Measurements from ENCODE around the gene EXPH5. TPM values are rescaled to one million over a fixed set of nuclear protein-coding genes. Genes with fewer than 3 reads are reported as not detected.

Gene EXPH5
- total RNA-seq, 2 donors from 2014 or later: 6.6 to 17.3 TPM

DNA sequence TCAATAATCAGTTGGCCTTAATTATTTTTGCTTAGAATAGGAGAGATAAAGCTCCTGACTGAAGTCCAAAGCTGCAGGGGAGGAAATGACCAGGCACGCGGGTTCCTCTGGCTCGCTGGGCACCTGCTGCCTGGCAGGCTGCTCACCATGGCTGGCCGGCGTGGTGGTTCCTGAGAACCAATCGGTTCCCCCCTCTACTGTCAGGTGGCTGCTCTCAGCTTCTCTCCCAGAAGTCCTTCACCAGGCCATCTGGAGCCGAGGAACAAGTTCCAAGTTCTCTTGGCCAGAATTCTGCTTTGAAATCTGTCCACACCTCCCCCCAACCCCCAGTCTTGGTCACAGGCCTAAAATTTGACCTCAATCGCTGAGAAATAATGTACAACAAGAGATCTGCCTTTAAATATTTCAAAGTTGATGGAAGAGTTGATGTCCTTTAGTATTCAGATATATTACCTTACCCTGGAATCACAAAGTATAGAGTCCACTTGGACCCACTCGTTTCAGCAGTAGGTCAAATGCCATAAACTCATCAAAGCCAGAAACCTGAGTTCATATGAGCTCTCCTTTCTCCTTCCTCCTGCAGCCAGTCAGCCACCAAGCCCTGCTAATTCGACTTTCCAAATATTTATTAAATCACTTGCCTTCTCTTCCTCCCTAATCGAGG lies 25.2 kb downstream of the EXPH5 start:
- Histone ChIP-seq H3K9me3 (no peaks in the 10 kb centered on the region), H3K36me3 (no peaks in the 10 kb centered on the region), H3K4me1 (replicated peaks) (no peaks in the 10 kb centered on the region), H3K27ac (no peak overlapping the region), H3K4me3 (no peak overlapping the region), H3K27me3 (replicated peaks; ENCODE audit: insufficient read depth) (no peaks in the 10 kb centered on the region)
- TF ChIP-seq POLR2A (IDR thresholded peaks at IDR 0.05): no peak
- TF ChIP-seq, protein P1, sequence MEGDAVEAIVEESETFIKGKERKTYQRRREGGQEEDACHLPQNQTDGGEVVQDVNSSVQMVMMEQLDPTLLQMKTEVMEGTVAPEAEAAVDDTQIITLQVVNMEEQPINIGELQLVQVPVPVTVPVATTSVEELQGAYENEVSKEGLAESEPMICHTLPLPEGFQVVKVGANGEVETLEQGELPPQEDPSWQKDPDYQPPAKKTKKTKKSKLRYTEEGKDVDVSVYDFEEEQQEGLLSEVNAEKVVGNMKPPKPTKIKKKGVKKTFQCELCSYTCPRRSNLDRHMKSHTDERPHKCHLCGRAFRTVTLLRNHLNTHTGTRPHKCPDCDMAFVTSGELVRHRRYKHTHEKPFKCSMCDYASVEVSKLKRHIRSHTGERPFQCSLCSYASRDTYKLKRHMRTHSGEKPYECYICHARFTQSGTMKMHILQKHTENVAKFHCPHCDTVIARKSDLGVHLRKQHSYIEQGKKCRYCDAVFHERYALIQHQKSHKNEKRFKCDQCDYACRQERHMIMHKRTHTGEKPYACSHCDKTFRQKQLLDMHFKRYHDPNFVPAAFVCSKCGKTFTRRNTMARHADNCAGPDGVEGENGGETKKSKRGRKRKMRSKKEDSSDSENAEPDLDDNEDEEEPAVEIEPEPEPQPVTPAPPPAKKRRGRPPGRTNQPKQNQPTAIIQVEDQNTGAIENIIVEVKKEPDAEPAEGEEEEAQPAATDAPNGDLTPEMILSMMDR (IDR thresholded peaks at IDR 0.05): no peak
- no peak for TF ChIP-seq POLR2AphosphoS5 (IDR thresholded peaks at IDR 0.05)
- DNase-seq (ENCODE audit: low spot score): no peak
- intact Hi-C loops (cut with DNase I): no loop called here
- WGBS: 80% methylated on average over 10 of the region's 11 CpGs

DNA sequence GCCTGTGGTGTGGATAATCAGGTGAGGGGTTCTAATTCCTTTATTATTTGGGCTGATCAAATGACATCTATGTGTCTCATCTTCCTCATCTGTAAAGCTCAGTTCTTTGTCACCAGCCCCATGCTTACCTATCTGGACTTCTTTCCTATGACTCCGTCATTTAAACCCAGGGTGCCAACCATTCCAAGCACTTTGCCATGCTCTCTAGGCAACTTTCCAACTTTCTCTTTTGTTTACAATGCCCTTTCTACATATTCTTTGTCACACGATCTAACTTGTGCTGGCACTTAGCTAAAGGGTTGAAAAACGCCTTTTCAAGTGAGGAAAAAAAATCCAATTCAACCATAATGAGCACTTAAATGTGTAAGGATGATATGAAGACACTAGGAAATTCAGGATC lies 27.9 kb downstream of the EXPH5 start:
- no peak overlapping the region for H3K27ac ChIP-seq

DNA sequence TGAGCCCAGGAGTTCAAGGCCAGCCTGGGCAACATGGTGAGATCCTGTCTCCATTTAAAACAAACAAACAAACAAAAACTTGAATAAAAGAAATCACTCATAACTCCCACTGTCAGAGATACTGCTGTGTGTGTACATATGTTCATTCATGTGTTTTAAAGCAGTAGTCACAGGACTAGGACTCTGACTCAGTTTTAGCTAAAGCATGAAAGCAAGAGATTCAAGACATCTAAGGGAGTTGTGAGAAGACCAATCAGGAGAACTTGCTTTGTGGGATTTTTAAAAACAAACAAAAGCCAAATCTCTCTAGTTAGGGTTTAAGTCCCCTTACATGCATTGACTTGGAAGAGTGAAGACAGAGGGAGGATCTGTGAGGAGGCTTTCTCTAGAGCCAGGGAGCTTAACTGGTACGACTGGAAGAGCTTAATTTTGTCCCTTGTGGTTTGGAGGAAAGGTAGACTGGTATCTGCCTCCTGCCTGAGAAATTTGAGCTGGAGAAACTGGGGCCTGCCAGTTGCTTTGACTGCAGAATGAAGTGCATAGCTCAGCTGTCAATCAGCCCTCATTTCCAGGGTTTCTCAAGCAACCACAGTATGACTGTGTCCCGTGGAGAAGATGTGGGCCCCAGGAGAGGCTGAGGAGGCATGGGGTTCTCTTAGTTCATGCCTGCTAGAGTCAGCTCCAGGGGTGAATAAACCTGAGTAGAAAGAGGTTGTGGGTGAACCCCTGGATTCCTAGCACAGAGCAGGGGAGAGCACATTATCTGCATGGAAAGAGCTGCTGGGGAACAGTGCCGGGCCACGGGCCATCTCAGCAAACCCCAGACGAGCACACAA lies 30.6 kb downstream of the EXPH5 start:
- Histone ChIP-seq H3K4me1 (replicated peaks) (no peaks in the 10 kb centered on the region), H3K9me3 (no peaks in the 10 kb centered on the region), H3K4me3 (no peak overlapping the region), H3K36me3 (no peaks in the 10 kb centered on the region), H3K27ac (no peak overlapping the region), H3K27me3 (replicated peaks; ENCODE audit: insufficient read depth) (no peaks in the 10 kb centered on the region)
- 67% methylated on average over 5 of the region's 5 CpGs for WGBS
- DNase-seq (ENCODE audit: low spot score): no peak
- TF ChIP-seq, protein P1 (IDR thresholded peaks at IDR 0.05): no peak
- TF ChIP-seq POLR2A (IDR thresholded peaks at IDR 0.05) (no peak), POLR2AphosphoS5 (IDR thresholded peaks at IDR 0.05) (no peak)
- intact Hi-C loops (cut with DNase I): no loop called here

More for the DNA sequence above, 27.9 kb downstream of the EXPH5 start:
- Histone ChIP-seq H3K27me3 (replicated peaks; ENCODE audit: insufficient read depth) (no peaks in the 10 kb centered on the region), H3K4me3 (no peak overlapping the region), H3K4me1 (replicated peaks) (no peaks in the 10 kb centered on the region), H3K36me3 (no peaks in the 10 kb centered on the region), H3K9me3 (no peaks in the 10 kb centered on the region)
- 43% methylated on average over 3 of the region's 3 CpGs for WGBS
- no peak for TF ChIP-seq POLR2A (IDR thresholded peaks at IDR 0.05)
- peak; percentile 21 for TF ChIP-seq POLR2AphosphoS5 (IDR thresholded peaks at IDR 0.05)
- peak; percentile 35 for DNase-seq (ENCODE audit: low spot score)
- intact Hi-C loops (cut with DNase I): no loop called here

DNA sequence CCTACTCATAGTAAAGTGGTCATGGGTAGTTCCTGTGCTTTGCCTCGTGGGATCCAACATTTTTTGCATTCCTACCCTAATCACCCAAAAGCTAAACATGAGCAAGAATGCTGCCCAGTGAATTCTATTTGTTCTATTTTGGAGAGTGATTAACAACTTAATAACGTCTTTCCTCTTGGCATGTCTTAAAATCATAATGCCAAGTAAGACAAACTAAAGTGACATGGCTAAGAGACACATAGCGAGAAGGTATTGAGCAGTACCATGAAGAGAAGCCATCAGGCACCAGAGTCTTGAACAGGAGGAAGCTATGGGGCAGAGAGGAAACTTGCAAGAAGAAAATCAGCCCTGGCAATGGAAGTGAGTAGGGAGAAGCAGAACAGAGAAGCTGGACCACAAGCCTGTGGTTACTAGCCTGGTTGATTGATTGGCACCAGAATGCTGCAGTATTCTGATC lies 32.0 kb downstream of the EXPH5 start:
- H3K27ac ChIP-seq: no peak overlapping the region
- H3K4me1 ChIP-seq (replicated peaks): no peaks in the 10 kb centered on the region
- intact Hi-C loops (cut with DNase I): no loop called here
- TF ChIP-seq, protein P1 (IDR thresholded peaks at IDR 0.05): no peak
- TF ChIP-seq POLR2A (IDR thresholded peaks at IDR 0.05) (no peak), POLR2AphosphoS5 (IDR thresholded peaks at IDR 0.05) (no peak)
- H3K9me3 ChIP-seq: no peaks in the 10 kb centered on the region
- H3K36me3 ChIP-seq: no peaks in the 10 kb centered on the region
- no peak overlapping the region for H3K4me3 ChIP-seq
- DNase-seq (ENCODE audit: low spot score): no peak
- 19% methylated on average over 3 of the region's 3 CpGs for WGBS
- H3K27me3 ChIP-seq (replicated peaks; ENCODE audit: insufficient read depth): no peaks in the 10 kb centered on the region

DNA sequence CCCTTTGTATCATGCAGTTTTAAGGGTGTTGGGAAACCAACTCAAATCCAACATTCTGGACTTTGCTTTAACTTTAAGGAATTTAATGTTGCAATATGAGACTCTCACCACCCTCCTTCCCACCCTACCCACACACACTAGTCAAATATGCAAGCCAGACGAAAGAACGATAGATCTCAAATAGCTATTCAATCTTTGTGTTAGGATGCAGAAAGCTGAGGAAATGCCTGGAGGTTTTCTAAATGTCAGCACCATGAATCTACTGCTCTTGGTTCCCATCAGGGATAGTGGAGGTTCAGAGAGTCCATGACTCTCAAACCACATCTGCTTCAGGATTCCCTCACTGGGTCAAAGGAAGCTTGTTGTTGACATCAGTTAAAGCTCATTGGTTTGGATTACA lies 33.7 kb downstream of the EXPH5 start:
- Histone ChIP-seq H3K9me3 (no peaks in the 10 kb centered on the region), H3K4me3 (no peak overlapping the region), H3K4me1 (replicated peaks) (no peaks in the 10 kb centered on the region), H3K27me3 (replicated peaks; ENCODE audit: insufficient read depth) (no peaks in the 10 kb centered on the region), H3K36me3 (no peaks in the 10 kb centered on the region), H3K27ac (no peak overlapping the region)
- DNase-seq (ENCODE audit: low spot score): no peak
- TF ChIP-seq POLR2A (IDR thresholded peaks at IDR 0.05) (no peak), POLR2AphosphoS5 (IDR thresholded peaks at IDR 0.05) (no peak)
- TF ChIP-seq, protein P1 (IDR thresholded peaks at IDR 0.05): no peak
- intact Hi-C loops (cut with DNase I): no loop called here
- WGBS: 38% methylated on average over 2 of the region's 2 CpGs

Measured in prostate gland (tissue), 2 donors.